HG02870 (cell line): ENCODE results near the gene ZMIZ1.

Source experiments
- ATAC-seq: cut with Tn5 transposase; IDR thresholded peaks from one replicate; pipeline ENCODE4 v1.9.1; 2021; ENCODE audit warnings: mild to moderate bottlenecking, moderate library complexity; ENCODE audit not compliant: unreplicated experiment

The ZMIZ1 gene, protein sequence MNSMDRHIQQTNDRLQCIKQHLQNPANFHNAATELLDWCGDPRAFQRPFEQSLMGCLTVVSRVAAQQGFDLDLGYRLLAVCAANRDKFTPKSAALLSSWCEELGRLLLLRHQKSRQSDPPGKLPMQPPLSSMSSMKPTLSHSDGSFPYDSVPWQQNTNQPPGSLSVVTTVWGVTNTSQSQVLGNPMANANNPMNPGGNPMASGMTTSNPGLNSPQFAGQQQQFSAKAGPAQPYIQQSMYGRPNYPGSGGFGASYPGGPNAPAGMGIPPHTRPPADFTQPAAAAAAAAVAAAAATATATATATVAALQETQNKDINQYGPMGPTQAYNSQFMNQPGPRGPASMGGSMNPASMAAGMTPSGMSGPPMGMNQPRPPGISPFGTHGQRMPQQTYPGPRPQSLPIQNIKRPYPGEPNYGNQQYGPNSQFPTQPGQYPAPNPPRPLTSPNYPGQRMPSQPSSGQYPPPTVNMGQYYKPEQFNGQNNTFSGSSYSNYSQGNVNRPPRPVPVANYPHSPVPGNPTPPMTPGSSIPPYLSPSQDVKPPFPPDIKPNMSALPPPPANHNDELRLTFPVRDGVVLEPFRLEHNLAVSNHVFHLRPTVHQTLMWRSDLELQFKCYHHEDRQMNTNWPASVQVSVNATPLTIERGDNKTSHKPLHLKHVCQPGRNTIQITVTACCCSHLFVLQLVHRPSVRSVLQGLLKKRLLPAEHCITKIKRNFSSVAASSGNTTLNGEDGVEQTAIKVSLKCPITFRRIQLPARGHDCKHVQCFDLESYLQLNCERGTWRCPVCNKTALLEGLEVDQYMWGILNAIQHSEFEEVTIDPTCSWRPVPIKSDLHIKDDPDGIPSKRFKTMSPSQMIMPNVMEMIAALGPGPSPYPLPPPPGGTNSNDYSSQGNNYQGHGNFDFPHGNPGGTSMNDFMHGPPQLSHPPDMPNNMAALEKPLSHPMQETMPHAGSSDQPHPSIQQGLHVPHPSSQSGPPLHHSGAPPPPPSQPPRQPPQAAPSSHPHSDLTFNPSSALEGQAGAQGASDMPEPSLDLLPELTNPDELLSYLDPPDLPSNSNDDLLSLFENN

DNA sequence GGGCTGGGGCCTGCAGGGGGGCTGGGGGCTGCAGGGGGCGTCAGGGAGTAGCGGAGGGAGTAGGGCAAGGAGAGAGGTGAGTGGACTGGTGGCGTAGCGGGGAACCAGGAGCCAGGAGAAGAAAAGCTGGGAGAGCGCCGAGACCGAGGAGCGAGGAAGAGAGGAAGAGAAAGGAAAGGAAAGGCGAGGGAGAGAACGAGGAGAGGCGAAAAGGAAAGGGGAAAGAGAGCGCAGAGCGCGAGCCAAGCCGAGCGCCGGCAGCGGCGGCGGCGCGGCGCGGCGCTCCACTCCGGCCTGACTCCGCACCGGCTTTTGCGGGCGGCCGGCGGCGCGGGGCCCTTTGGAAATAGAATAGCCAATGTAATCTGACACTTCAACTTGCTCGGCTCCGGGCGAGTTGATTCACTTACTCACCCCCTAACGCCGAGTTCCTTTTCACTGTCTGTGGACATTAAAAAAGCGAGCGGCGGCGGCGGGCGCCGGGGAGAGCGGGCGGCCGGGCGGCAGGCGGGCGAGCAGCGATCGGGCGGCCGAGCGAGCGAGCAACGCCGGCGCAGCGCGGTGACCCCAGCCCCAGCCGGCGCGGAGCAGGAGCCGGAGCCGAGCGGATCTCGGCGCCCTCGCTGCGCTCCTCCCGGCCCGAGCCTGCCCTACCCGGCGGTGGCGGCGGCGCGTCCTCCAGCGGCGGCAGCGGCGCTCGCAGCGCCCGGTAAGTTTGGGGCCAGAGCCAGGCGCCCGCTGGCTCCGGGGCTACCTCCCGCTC is at the start of gene ZMIZ1:
Gene ZMIZ1 (plus strand): TSS at position 405 of the 763 bp plus-strand sequence. CDS start 132,667 bp downstream, outside the sequence.
- ATAC-seq = peak; percentile 64

DNA sequence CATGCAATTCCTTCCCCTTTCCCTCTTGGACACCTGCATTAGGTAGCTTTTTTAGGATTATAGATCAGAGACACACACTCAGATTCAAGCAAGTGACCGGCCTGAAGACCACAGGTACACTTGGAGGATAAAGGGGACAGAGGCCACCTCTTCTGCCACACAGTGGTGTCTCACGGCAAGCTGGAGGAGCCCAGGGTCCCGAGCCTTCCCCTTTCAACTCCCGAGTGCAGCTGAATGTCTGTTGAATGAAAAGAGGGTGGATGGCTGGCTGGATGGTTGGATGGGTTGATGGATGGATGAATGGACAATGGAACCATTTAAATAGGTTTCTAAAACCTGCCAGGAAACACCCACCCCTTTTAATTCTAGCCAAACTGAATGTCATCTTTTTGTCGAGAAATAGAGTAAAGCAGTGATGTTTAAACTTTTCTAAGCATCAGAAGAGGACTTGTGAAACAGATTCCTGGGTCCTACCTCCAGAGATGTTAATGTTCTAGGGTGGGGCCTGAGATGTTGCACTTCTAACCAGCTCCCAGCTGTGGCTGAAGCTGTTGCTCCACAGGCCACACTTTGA is 49.2 kb upstream of the ZMIZ1 start:
- no peak for ATAC-seq

DNA sequence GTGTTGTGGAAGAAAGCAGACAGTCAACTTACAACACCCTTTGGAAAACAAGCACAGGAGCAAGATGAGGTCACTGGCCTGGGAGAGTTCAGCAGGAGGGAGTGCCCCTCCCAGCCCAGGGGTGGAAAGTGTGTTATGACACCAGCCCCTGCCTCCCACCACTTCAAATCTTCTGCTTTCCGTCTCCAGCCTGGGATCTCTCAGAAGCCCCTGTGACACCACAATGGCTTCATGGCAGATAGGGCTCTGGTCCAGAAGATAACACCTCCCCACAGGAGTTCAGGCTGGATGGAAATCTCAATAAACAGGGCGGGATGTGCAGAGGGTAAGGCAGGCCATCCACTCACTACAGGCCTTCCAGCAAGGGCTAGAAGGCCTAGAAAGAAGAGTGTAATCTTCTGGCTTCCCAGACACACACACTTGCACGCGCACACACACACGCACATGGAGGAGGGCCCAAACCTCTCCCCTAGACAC is 48.7 kb upstream of the ZMIZ1 start:
- no peak for ATAC-seq

DNA sequence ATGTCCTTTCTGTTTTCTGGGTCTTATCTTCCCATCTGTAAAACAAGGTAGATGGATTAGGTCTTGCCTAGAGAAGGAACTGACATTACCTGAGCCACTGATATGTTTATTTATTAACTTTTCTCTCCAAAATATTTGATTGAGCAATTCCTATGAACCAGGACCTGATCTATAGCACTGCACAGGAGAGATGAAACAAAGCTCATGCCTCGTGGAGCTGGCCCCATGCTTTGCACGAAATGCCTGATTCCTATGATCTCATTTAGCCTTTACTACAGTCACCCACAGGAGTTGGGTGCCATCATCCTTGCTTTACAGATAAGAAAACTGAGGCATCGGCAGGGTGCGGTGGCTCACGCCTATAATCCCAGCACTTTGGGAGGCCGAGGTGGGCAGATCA is 48.2 kb upstream of the ZMIZ1 start:
- no peak for ATAC-seq

DNA sequence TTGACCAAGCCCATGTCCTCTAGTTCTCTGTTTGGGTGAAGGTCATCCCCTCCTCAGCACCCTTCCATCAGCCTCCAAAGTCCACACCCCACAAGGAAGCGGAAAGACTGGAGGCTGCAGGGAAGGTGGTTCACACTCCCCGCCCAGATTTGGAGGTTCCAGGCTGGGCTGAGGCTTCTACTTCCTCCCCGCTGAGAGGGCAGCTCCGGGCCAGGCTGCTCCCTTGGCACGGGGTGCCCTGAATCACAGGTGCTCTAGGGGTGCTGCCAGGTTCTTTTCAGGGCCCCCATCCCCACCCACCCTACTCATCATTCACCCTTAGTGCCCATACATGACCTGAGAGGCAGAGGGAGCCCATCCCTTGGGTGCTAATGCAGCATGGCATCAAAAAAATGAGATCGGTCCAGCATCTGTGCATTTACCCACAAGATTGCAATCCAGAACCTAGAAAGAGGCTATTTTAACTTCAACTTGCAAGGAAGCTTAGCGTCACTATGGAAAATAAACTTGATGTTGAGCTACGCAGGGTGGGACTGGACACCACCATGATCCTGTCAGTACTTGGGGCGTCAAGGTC is 47.3 kb upstream of the ZMIZ1 start:
- no peak for ATAC-seq

DNA sequence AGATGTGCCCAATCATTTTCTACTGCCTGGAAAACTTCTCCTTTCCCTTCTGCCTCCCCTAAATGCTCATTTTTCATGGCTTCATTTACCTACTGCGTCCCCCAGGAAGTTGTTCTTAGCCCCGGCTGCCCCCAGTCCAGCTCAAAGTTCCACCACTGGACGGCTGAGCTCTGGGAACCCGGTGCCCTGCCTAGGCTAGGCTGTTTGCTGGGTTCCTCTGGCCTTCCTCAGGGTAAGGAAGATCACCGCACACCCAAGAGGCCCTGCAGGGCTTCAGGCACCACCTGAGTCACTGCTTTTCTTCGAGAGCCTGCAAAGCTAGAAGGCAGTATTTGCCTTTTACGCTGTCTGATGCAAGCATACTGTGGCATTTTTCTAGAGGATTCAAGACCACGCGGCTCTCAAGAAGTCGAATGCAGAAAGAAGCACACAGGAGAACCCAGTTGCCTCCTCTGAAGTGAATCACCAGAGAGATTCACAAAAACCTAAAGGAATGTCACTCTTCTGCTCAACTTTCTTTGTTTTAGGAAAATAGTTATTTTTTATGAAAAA is 46.7 kb upstream of the ZMIZ1 start:
- no peak for ATAC-seq

DNA sequence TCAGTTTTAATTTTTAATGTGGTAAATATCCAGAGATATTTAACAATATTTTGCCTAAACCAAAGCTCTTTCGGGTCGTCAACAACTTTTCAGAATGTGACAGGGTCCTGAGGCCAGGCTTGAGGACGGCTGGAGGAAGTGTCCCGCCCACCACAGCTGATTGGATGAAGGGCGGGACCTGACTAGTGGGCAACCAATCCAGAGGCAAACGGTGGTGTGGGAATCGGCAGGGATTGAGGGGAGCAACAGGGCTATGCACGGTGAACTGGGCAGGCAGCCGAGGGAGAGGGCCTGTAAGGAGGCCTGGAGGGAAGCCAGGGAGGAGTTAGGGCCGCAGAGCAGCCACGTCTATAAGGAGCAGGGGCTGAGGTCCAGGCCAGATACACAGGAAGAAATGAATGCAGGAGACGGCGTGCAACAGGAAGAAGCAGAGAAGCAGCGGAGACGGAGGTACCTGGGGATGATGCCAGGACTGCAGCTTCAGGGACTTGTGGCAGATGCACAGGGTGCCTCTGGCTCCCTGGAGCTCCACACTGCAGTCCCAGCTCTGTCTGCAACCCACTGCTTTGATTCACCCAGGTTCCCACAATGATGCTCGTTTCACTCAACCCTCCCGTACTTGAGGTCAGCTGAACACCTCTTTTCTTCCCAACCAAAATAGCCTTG is 46.1 kb upstream of the ZMIZ1 start:
- no peak for ATAC-seq

DNA sequence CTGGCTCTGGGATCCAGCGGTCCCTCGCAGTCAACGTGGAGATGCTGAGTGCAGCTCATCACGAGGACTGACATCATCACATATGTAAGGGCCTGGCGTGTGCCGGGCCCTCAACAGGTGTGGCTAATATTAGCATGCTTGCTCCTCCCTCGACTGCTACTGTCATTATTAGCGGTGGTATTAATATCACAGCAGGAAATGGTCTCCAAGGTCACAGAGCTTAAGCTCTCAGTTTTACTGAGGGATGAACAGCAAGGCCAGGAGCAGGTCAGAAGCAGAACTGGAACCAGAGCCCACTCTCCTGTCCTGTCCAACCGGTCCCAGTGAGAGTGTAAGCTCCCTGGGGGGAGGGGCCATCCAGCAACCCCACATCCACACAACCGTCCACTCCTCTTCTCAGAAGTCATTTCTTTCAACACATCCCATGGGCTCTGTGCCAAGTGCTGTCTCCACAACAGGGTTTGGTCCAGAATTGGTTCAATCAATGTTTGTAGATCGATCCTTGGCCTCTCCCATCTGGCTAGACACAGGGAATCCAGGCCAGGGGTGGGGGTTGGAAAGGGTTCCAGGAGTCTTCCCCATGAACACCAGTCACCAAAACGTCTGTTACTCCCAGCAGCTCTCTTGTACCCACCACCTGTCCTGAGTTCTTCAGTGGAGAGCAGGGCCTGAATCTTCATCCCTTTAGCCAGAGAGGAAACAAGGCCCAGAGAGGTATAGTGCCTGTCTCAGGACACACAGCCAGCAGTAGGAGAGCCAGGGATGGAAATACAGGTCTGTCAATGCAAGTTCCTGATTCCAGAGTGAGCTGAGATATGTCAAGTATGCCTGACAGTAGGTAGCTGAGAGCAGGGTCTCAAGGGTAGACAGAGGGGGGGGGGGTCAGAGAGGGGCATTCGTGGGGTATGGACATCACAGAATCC is 45.3 kb upstream of the ZMIZ1 start:
- peak; percentile 71 for ATAC-seq

DNA sequence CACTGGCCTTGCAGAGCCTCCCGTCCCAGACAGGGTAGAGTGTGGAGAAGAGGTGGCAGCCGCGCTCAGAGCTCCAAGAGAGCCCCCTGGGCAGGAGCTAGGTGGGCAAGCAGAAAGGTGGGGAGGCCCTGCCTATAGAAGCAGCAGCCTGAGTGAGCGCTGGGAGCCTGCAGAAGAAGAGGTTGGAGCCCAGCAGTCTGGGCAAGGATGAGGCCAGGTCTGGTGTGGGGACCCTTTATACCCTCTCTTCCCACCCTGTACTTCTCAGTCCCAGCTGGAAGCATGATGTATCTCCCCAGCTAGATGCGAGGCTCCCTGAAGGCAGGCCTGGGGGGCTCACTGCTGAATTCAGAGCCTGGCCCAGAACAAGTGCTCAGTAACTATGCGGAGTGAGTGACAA is 44.5 kb upstream of the ZMIZ1 start:
- no peak for ATAC-seq

DNA sequence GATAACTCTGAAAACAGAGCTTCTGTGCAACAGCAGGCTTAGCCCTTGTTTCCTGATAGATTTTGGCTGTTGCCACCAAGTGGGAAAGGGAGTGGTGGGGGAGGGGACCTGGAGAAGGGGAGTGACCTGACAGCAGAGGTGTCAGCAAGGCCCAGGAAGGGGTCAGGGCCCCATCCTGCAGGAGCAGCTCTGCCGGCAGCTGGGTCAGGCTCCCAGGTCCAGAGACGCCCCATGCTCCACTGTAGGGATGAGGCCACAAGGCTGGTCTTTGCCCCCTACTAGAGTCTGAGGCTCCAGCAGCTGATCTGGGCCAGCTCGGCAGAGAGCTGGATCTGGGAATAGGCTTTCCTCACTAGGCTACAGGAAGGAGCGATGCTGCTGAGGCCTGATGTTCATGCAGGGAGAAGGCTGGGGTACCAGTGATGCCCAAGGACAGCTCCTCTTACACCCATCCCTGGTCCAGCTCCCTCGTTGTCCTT is 44.0 kb upstream of the ZMIZ1 start:
- no peak for ATAC-seq

DNA sequence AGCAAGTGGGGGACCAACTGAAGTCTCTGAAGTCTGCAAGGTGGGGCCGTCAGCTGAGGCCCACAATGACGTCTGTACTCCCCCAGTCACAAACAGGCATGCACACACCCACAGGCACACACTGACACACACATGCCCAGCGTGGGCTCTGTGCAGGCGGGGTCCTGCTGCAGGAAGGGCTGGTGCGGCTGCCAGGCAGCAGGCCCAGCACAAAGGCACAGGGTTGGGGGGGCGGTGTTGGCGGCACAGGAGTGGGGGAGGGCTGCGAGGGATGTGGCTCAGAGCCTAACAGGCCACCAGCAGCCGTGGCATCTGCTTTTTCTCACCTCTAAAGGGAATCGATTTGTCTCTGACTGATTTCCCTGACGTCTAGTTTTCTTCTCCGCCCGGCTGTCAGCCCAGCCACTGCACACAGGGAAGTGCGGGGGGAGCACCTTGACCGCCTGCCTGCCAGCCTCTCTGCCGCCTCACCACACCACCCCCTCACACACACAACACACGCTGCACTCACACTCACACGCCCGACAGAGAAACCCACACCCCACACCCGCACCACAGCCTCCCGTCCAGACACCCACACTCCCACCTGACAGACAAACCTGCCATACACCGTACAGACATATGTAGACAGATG is 43.5 kb upstream of the ZMIZ1 start:
- no peak for ATAC-seq

DNA sequence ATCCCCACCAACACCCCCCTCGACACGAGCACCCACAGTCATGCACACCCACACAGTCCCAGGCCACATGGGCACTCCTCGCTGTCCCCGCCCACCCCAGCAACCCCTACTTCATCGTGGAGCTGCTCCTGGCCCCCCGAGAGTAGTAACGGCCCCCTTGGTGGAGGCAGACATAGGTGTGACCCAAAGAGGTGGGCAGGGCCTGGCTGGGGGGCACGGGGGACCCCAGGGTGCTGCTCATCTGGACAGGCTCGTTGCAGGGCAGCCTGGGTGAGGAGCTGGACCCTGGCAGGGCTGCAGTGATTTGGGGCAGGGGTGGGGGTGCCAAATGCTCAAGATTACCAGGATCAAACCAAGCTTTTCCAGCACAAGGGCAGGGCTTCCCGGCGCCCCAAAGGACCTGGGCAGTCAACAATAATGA is 42.4 kb upstream of the ZMIZ1 start:
- ATAC-seq = no peak

DNA sequence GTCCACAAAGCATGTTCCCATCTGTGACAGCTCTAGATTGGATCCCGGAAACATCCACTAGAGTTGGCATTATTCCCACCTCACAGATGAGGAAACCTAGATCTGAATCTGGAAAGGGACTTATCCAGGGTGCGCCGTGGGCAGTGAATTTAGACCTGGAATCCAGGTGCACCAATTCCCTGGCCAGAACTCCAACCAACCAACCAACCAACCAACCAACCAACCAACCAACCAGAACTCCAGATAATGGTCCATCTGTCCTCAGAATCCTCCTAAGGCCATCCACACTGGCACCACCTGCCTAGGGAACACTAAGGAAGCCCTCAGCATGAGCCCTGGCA is 42.0 kb upstream of the ZMIZ1 start:
- ATAC-seq = no peak

DNA sequence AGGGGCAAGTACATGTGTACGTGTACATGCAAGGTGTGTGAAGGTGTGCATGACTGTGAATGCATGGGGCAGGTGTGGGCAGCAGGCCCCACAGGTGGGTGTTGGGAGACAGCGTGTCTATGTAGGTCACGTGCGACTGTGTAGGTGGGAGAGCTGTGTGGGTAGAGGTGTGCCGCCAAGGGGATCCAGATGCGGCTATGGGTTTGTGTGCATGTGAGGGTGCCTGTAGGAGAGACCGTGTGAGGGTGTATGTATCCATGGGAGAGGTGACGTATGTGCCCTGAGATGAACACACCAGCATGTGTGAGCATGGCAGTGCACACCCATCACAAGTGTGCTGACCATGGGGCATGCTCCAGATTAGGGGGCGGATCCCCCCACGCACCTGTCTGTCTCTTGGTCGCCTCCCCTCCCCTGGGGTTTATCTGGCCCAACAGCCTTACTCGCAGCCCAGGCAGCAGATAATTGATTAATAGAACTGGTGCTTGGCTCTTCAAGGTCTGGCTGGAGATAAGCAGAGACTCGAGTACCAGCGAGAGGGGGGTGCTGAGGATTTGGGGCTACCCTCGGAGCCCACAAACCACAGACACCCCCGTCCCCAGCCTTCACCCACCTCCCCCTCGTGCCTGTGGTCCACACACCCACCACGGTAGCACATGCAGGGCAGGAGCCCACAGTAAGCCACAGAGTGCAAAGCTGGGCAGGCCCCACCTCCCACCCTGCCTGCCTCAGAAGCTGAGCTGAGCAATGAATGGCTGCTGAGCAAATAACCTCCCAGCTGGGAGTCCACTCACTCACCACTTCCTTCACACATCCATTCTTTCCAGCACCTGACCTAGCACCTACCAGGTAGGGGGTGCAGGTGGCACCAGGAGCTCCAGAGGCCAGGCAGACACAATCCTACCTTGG is 41.4 kb upstream of the ZMIZ1 start:
- ATAC-seq = no peak

DNA sequence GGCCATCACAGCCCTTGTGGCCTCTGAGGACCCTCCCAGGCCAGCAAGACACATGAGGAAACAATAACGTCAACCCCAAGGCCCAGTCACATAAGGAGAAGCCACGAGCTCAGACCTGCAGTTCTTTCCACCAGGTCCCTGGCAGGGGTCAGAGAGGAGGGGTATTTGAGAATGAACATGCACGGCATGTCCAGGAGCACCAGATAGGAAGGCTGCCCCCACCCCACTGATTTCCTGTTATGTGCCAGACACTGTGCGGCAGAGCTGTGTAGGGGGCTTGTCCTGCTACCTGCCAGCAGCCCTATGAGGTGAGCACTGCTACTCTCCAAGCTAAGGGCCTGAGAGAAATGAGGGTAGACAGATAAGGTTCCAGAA is 40.7 kb upstream of the ZMIZ1 start:
- no peak for ATAC-seq

DNA sequence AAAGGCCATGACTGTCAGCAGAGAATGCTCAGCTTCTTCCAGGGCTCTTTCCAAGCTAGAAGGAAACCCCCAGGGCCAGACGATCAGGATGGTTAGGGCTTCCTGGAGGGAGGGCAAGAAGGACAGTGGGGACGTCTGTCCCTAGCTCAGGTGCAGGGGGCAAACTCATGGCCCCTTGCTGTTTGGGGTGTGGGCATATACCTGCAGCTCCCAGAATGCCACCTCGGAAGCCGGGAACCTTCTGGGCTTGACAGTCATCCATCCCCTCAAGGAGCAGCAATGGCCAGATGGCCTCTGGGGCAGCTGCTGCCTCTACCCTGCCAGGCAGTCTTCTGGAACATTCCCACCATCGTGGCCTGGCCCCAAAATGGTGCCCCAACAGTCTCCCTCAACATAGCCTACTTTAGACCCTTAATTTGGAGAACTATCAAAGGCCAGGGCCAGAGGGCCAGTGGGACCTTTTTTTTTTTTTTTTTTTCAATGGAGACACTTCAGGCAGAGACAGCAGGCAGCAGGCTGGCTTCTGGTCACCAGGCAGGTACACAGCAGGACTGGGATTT is 40.2 kb upstream of the ZMIZ1 start:
- no peak for ATAC-seq
